K562 (cell line): Measurements from ENCODE around the gene PCP2. TPM values are rescaled to one million over a fixed set of nuclear protein-coding genes. Genes with fewer than 3 reads are reported as not detected.

ENCODE experiments used
- ATAC-seq: fragments of 200-7000 bp; cut with Tn5 transposase; 3 replicates; pipeline ENCODE4 v1.9.1; 2020; ENCODE audit warnings: moderate library complexity
- BruUV-seq: library from RNA; stranded (reverse); fragments of 400-500 nt; replicated peaks from 2 replicates; lab custom pipeline; 2021; lab: Mats Ljungman, UMichigan
- CTCF ChIA-PET: fragments of 300-600 bp; formaldehyde crosslinking; extraction: SDS; loops from one replicate; lab custom pipeline; 2021; ENCODE audit warnings: low intra/inter-chr PET ratio; lab: Yijun Ruan, JAX
- POLR2A ChIA-PET: fragments of 300-600, 350-650 bp; sonication (Branson Sonifier 250); formaldehyde crosslinking; extraction: SDS; loops from one replicate; lab custom pipeline; 2021; ENCODE audit warnings: antibody characterized with exemption, inconsistent platforms; lab: Yijun Ruan, JAX
- DNase-seq, 4 experiments: peaks; one replicate each; pipeline versions ENCODE4 v3.0.0 to v3.0.0-alpha.2; 2011 to 2018; ENCODE audit warnings: low spot score in 3 of 4, mixed read lengths in 3 of 4; ENCODE audit errors: extremely low read depth in 1 of 4
- FAIRE-seq: peaks from 2 replicates; lab custom pipeline; 2011; peaks lifted over from hg19 to GRCh38; lab: Jason Lieb, UNC
- H2AFZ ChIP-seq: 2 replicates; pipeline ENCODE4 v1.6.0; 2011; ENCODE audit warnings: low read depth, low read length, control low read depth, inconsistent platforms
- H3K27ac ChIP-seq: fragments of 200-600 bp; 3 replicates; pipeline ENCODE4 v1.8.0; 2011; ENCODE audit warnings: low read depth, mild to moderate bottlenecking, control low read depth, inconsistent platforms, low read length, moderate library complexity, mixed read lengths; ENCODE audit errors: extremely low read depth
- H3K27me3 ChIP-seq, 2 experiments: fragments of 300-600 bp in 1 of 2; 2 replicates in 1 of 2; 3 replicates in 1 of 2; pipeline versions ENCODE4 v1.6.0 to v1.8.0; 2011; ENCODE audit warnings: inconsistent platforms in 2 of 2, low read length in 2 of 2, mild to moderate bottlenecking in 1 of 2, mixed read lengths in 1 of 2, moderate library complexity in 1 of 2; ENCODE audit not compliant: control insufficient read depth in 2 of 2, insufficient read depth in 2 of 2
- H3K36me3 ChIP-seq: fragments of 300-600 bp; 3 replicates; pipeline ENCODE4 v1.8.0; 2011; ENCODE audit warnings: mild to moderate bottlenecking, low read length, inconsistent platforms; ENCODE audit not compliant: control insufficient read depth, insufficient read depth
- H3K4me1 ChIP-seq, 2 experiments: fragments of 200-600 bp in 1 of 2; replicated peaks in 1 of 2; 2 replicates in 1 of 2; 3 replicates in 1 of 2; pipeline versions ENCODE4 v1.5.1 to v1.8.0; 2011; ENCODE audit warnings: inconsistent platforms in 2 of 2, low read length in 2 of 2, mild to moderate bottlenecking in 1 of 2, mixed read lengths in 1 of 2, moderate library complexity in 1 of 2; ENCODE audit not compliant: control insufficient read depth in 2 of 2, insufficient read depth in 2 of 2
- H3K4me2 ChIP-seq: 2 replicates; pipeline ENCODE4 v1.6.1; 2011; ENCODE audit warnings: low read length, control low read depth, inconsistent platforms, mixed read lengths; ENCODE audit not compliant: insufficient read depth
- H3K4me3 ChIP-seq: fragments of 200-600 bp; sonication (generic), shearing (Covaris generic); 2 replicates; pipeline ENCODE4 v1.5.1; 2016; ENCODE audit warnings: control low read depth, inconsistent platforms
- H3K79me2 ChIP-seq: fragments of 200-600 bp; 3 replicates; pipeline ENCODE4 v1.8.0; 2011; ENCODE audit warnings: low read length, inconsistent platforms; ENCODE audit not compliant: control insufficient read depth, insufficient read depth
- H3K9ac ChIP-seq, 2 experiments: 2 replicates each; pipeline versions ENCODE4 v1.6.0 to v1.6.1; 2011; ENCODE audit warnings: low read depth in 2 of 2, low read length in 2 of 2, control low read depth in 1 of 2, inconsistent platforms in 1 of 2, mild to moderate bottlenecking in 1 of 2, mixed read lengths in 1 of 2; ENCODE audit not compliant: insufficient read depth in 1 of 2
- H3K9me1 ChIP-seq: one replicate; pipeline ENCODE4 v1.6.0; 2011; ENCODE audit warnings: inconsistent platforms, mild to moderate bottlenecking, low read length, moderate library complexity; ENCODE audit not compliant: control insufficient read depth, insufficient read depth
- H3K9me3 ChIP-seq: replicated peaks from 2 replicates; pipeline ENCODE4 v1.5.1; 2011; ENCODE audit warnings: low read depth, low read length, inconsistent platforms; ENCODE audit not compliant: control insufficient read depth, insufficient read depth
- H4K20me1 ChIP-seq: replicated peaks from 2 replicates; pipeline ENCODE4 v1.6.1; 2011; ENCODE audit warnings: low read length, inconsistent platforms, mixed read lengths; ENCODE audit not compliant: control insufficient read depth, insufficient read depth
- C11orf30 ChIP-seq: fragments of 450-650 bp; IDR thresholded peaks from 2 replicates; pipeline ENCODE4 v1.6.1; 2016; ENCODE audit warnings: low read depth, mild to moderate bottlenecking
- HDGF ChIP-seq: fragments of 450-650 bp; IDR thresholded peaks from 2 replicates; pipeline ENCODE4 v1.6.1; 2016
- HIVEP1 ChIP-seq: fragments of 250-450 bp; sonication (Bioruptor Pico); IDR thresholded peaks from 2 replicates; pipeline ENCODE4 v1.4.0; 2020; ENCODE audit warnings: mild to moderate bottlenecking
- NRF1 ChIP-seq, 2 experiments: fragments of 450-650 bp; IDR thresholded peaks in 1 of 2; conservative IDR thresholded peaks in 1 of 2; 2 replicates each; pipeline ENCODE4 v1.6.1; 2014; ENCODE audit warnings: mild to moderate bottlenecking in 2 of 2
- SIX5 ChIP-seq, 2 experiments: IDR thresholded peaks; 2 replicates each; pipeline ENCODE4 v1.6.1; 2011; ENCODE audit warnings: low read length in 2 of 2, borderline replicate concordance in 1 of 2, low read depth in 1 of 2, mild to moderate bottlenecking in 1 of 2, moderate library complexity in 1 of 2; ENCODE audit not compliant: insufficient read depth in 1 of 2
- SREBF2 ChIP-seq: sonication (generic); formaldehyde crosslinking; IDR thresholded peaks from 2 replicates; pipeline ENCODE4 v1.4.0; 2020; ENCODE audit warnings: mild to moderate bottlenecking, missing genetic modification reagents
- SRSF7 ChIP-seq: fragments of 200-400 bp; formaldehyde crosslinking; optimal IDR thresholded peaks from 2 replicates; pipeline ENCODE3; 2017; ENCODE audit warnings: mild to moderate bottlenecking, low read depth, low read length
- TCF7 ChIP-seq: sonication (generic); IDR thresholded peaks from 2 replicates; pipeline ENCODE4 v1.6.1; 2016; ENCODE audit warnings: antibody characterized with exemption, borderline replicate concordance
- TSC22D4 ChIP-seq: fragments of 450-650 bp; IDR thresholded peaks from 2 replicates; pipeline ENCODE4 v1.6.1; 2016; ENCODE audit warnings: missing genetic modification characterization, missing biosample characterization, control low read depth
- ZNF197 ChIP-seq: fragments of 200-800 bp; sonication (Bioruptor generic); IDR thresholded peaks from 2 replicates; pipeline ENCODE4 v1.6.1; 2016; ENCODE audit warnings: low read depth, missing genetic modification characterization, missing compliant biosample characterization
- WGBS: fragments of 100-300 bp; shearing (Covaris generic); methylation state at CpG from one replicate; pipeline ENCODE4 v1.1.6; 2016; ENCODE audit warnings: low coverage, mixed read lengths; ENCODE audit not compliant: insufficient coverage; ENCODE audit errors: missing lambda C conversion rate; 5-methylcytosine and 5-hydroxymethylcytosine counted together
- in situ Hi-C: fragments of 300-500 bp; cut with MboI; formaldehyde crosslinking; loops from 4 replicates; pipeline ENCODE4 v1.15.0; 2018; ENCODE audit warnings: inconsistent platforms, mixed read lengths
- intact Hi-C: fragments of 100-400 bp; cut with micrococcal nuclease; formaldehyde crosslinking; loops from 2 replicates; pipeline ENCODE4 v1.14.2; 2022
- polyA plus RNA-seq, 8 experiments: library from polyadenylated mRNA; depleted of rRNA in 4 of 8; stranded (reverse) in 5 of 8; unstranded in 3 of 8; fragments of >200 nt; fragmentation: Nextera tagmentation in 2 of 8; fragmentation: Illumina TruSeq in 1 of 8; extraction: Ambion mirVana in 2 of 8; extraction: Trizol in 1 of 8; gene quantifications; 2 replicates each; pipeline versions ENCODE4 v1.2.1 to v1.2.3, GENCODE V29; 2011 to 2014; ENCODE audit warnings: inconsistent platforms in 1 of 8, missing spikeins in 1 of 8
- total RNA-seq, 7 experiments: library from RNA; depleted of rRNA in 6 of 7; stranded (reverse); fragments of >200 nt in 6 of 7; fragmentation: Illumina TruSeq in 2 of 7; extraction: Trizol in 2 of 7; gene quantifications; 2 replicates each; pipeline versions ENCODE4 v1.2.1 to v1.2.3, GENCODE V29; 2011 to 2021; ENCODE audit warnings: low replicate concordance in 1 of 7
- TF ChIP-seq, protein P1 (sequence below), 2 experiments: IDR thresholded peaks in 1 of 2; conservative IDR thresholded peaks in 1 of 2; 2 replicates each; pipeline ENCODE4 v1.6.1; 2016; ENCODE audit warnings: low read depth in 2 of 2, mild to moderate bottlenecking in 1 of 2, missing compliant biosample characterization in 1 of 2, missing genetic modification characterization in 1 of 2, moderate library complexity in 1 of 2
- TF ChIP-seq, protein P2 (sequence below): fragments of 150-350 bp; IDR thresholded peaks from 2 replicates; pipeline ENCODE4 v1.6.1; 2014; ENCODE audit warnings: low read depth, mild to moderate bottlenecking, low read length, borderline replicate concordance
- TF ChIP-seq, protein P3 (sequence below): sonication (generic); formaldehyde crosslinking; IDR thresholded peaks from 2 replicates; pipeline ENCODE4 v1.8.0; 2022; ENCODE audit warnings: missing genetic modification reagents, mild to moderate bottlenecking, moderate library complexity, borderline replicate concordance

Gene PCP2
- total and polyA plus RNA-seq, 9 of the 15 experiments (the other 6 are each of a cell fraction or from before 2014, with no cell fraction given) = 0.17 to 1.3 (median 0.49) TPM; not detected in 3

DNA sequence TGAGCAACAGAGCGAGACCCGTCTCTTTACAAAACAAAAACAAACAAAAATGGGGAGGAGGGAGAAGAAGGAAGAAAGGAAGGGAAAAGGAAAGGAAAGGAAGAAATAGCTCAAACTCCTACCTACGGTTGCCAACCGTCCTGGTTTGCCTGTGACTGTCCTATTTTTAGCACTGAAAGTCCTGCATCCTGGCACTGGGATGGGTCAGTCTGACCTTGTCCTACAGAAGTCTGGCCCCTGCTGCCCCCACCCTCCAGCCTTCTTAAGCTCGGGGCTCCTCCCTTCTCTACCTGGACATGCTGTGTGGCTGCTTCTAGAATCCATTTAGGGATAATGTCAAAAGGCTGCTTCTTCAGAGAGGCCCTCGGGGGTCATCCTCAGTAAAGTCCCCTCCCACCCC lies 2.2 kb upstream of the PCP2 start:
- intact Hi-C loops (no loop called here), in situ Hi-C loops (no loop called here)
- DNase-seq = no peak
- H4K20me1 ChIP-seq = peaks cover 14% of the 10 kb centered on the region
- CTCF ChIA-PET = no interaction called here
- WGBS = 29% methylated on average over 6 of the region's 6 CpGs
- H3K27ac ChIP-seq = no peak overlapping the region
- H3K9me1 ChIP-seq = no peaks in the 10 kb centered on the region
- FAIRE-seq = peak; percentile 19
- ATAC-seq = no peak
- no TSS peak for BruUV-seq
- H3K27me3 ChIP-seq = no peaks in the 10 kb centered on the region; a peak in 1 of 5 replicates
- H3K36me3 ChIP-seq = peaks cover 37% of the 10 kb centered on the region; the same call in 2 of the 3 replicates
- peak overlapping the region; percentile 95 for H3K4me2 ChIP-seq
- peak overlapping the region; percentile 98; the same call in 1 of the 2 replicates for H2AFZ ChIP-seq
- H3K9me3 ChIP-seq = peaks cover 6% of the 10 kb centered on the region; the same call in 1 of the 2 replicates
- TF ChIP-seq, protein P1, sequence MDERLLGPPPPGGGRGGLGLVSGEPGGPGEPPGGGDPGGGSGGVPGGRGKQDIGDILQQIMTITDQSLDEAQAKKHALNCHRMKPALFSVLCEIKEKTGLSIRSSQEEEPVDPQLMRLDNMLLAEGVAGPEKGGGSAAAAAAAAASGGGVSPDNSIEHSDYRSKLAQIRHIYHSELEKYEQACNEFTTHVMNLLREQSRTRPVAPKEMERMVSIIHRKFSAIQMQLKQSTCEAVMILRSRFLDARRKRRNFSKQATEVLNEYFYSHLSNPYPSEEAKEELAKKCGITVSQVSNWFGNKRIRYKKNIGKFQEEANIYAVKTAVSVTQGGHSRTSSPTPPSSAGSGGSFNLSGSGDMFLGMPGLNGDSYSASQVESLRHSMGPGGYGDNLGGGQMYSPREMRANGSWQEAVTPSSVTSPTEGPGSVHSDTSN (CRISPR knock-in tag; IDR thresholded peaks at IDR 0.05; ENCODE audit: low read depth) = no peak
- TF ChIP-seq, protein P1 (tag; conservative IDR thresholded peaks at IDR 0.05; ENCODE audit: low read depth) = no peak
- TF ChIP-seq ZNF197 (CRISPR knock-in tag) (no peak), TCF7 (no peak), NRF1 (conservative IDR thresholded peaks at IDR 0.05 in 1 of 2, IDR thresholded peaks at IDR 0.05 in 1 of 2) (no peak), SIX5 (IDR thresholded peaks at IDR 0.05; ENCODE audit: borderline replicate concordance in 1 of 2, insufficient read depth in 1 of 2, low read depth in 1 of 2, low read length in 2 of 2) (no peak), HIVEP1 (CRISPR knock-in tag) (no peak), C11orf30 (no peak), SRSF7 (no peak), HDGF (no peak), TSC22D4 (tag) (no peak), SREBF2 (CRISPR knock-in tag) (no peak)
- TF ChIP-seq, protein P2, sequence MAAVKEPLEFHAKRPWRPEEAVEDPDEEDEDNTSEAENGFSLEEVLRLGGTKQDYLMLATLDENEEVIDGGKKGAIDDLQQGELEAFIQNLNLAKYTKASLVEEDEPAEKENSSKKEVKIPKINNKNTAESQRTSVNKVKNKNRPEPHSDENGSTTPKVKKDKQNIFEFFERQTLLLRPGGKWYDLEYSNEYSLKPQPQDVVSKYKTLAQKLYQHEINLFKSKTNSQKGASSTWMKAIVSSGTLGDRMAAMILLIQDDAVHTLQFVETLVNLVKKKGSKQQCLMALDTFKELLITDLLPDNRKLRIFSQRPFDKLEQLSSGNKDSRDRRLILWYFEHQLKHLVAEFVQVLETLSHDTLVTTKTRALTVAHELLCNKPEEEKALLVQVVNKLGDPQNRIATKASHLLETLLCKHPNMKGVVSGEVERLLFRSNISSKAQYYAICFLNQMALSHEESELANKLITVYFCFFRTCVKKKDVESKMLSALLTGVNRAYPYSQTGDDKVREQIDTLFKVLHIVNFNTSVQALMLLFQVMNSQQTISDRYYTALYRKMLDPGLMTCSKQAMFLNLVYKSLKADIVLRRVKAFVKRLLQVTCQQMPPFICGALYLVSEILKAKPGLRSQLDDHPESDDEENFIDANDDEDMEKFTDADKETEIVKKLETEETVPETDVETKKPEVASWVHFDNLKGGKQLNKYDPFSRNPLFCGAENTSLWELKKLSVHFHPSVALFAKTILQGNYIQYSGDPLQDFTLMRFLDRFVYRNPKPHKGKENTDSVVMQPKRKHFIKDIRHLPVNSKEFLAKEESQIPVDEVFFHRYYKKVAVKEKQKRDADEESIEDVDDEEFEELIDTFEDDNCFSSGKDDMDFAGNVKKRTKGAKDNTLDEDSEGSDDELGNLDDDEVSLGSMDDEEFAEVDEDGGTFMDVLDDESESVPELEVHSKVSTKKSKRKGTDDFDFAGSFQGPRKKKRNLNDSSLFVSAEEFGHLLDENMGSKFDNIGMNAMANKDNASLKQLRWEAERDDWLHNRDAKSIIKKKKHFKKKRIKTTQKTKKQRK = no peak
- TF ChIP-seq, protein P3, sequence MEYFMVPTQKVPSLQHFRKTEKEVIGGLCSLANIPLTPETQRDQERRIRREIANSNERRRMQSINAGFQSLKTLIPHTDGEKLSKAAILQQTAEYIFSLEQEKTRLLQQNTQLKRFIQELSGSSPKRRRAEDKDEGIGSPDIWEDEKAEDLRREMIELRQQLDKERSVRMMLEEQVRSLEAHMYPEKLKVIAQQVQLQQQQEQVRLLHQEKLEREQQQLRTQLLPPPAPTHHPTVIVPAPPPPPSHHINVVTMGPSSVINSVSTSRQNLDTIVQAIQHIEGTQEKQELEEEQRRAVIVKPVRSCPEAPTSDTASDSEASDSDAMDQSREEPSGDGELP = no peak
- H3K79me2 ChIP-seq = peaks cover 45% of the 10 kb centered on the region
- H3K9ac ChIP-seq = peak overlapping the region; percentile 90 to 97; a peak in 2 of 4 replicates
- H3K4me1 ChIP-seq = peaks cover 17 to 45% of the 10 kb centered on the region in 2 experiments; a peak in 4 of 5 replicates
- POLR2A ChIA-PET = interaction anchor here (0.6 to 1.6 kb wide), 5 partner anchors 9 to 309 kb away, joined by 3 to 8 read pairs (median 3); no protein-coding TSS in a partner anchor
- peak overlapping the region; percentile 79 for H3K4me3 ChIP-seq
